ENCODE data around the gene TMEM175.

The TMEM175 gene

GRCh38 chr4:964346-965025 is 32.2 kb downstream of the TMEM175 start:
- no peak overlapping the region for H3K4me3 ChIP-seq (ENCODE audit: low read length)
- TF ChIP-seq CTCF (conservative IDR thresholded peaks at IDR 0.05; ENCODE audit: low read depth, low read length) = no peak
- DNase-seq (ENCODE audit: low read depth) = no peak

GRCh38 chr4:965048-965765 is 32.9 kb downstream of the TMEM175 start:
- no peak overlapping the region for H3K4me3 ChIP-seq (ENCODE audit: low read length)
- no peak for DNase-seq (ENCODE audit: low read depth)
- no peak for TF ChIP-seq CTCF (conservative IDR thresholded peaks at IDR 0.05; ENCODE audit: low read depth, low read length)

GRCh38 chr4:965766-966134 is 33.5 kb downstream of the TMEM175 start:
- TF ChIP-seq CTCF (conservative IDR thresholded peaks at IDR 0.05; ENCODE audit: low read depth, low read length) = no peak
- no peak overlapping the region for H3K4me3 ChIP-seq (ENCODE audit: low read length)
- no peak for DNase-seq (ENCODE audit: low read depth)

- no peak for DNase-seq (ENCODE audit: low read depth)
- no peak for TF ChIP-seq CTCF (conservative IDR thresholded peaks at IDR 0.05; ENCODE audit: low read depth, low read length)
- H3K4me3 ChIP-seq (ENCODE audit: low read length) = no peak overlapping the region
Measured at GRCh38 chr4:966266-967112, 34.2 kb downstream of the TMEM175 start.

DNA sequence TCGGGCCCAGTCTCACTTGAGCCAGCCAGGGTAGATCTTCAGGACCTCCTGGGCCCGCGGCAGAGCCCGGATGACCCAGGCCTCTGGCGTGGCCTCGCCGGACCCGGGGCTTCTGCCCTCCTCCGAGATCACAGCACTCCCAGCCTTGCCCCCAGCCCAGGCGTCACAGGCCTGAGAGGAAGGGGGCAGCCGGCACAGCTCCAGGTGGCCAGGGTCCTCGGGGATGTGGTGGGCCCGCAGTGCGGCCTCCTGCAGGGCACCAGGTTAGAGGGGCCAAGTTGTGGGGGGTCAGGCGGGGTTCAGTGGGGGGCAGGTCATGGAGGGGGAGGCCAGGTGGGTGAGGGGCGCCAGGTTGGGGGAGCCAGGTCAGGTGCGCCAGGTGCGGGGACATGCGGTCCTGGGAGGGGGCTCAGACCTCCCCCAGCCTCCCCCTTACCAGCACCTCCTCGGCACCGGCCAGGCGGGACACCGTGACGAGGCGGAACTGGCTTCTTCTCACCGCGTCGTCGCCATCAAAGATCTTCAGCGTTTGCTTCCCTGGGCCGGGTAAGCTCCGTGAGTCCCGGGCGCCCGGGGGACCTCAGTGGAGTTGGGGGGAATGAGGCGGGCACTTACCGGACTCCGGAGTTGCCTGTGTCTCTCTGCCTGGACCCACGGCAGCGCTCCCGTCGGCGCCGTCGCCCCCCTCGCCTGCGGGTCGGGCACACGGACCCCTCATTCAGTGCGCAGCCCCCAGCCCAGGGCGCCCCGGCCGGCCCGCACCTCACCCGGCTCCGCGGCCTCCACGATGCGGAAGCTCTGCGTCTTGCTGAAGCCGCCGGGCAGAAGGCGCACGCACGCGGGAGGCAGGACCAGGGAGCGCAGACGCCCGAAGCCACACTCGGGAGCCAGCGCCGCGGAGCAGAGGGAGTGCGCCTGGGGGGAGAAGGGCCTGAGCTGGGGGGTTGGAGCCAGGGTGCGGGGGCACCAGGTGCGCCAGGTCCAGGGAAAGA is 35.1 kb downstream of the TMEM175 start:
- DNase-seq (ENCODE audit: low read depth) = no peak
- TF ChIP-seq CTCF (conservative IDR thresholded peaks at IDR 0.05; ENCODE audit: low read depth, low read length) = no peak
- no peak overlapping the region for H3K4me3 ChIP-seq (ENCODE audit: low read length)

GRCh38 chr4:968221-968620 is 36.0 kb downstream of the TMEM175 start:
- no peak overlapping the region for H3K4me3 ChIP-seq (ENCODE audit: low read length)
- DNase-seq (ENCODE audit: low read depth) = no peak
- no peak for TF ChIP-seq CTCF (conservative IDR thresholded peaks at IDR 0.05; ENCODE audit: low read depth, low read length)
